Left lung (tissue), 10 donors: ENCODE data around the gene ADGRG3. TPM values are rescaled to one million over a fixed set of nuclear protein-coding genes. Genes with fewer than 3 reads are reported as not detected.
A peak's percentile ranks its signal among the peaks of the same experiment; 100 is the strongest.
"Not testable (repeated sequence)": the region's sequence is repeated elsewhere in the genome, so short reads cannot be mapped to it uniquely, and the experiment has no call there.

Source experiments
- ATAC-seq: fragments of 200-7000 bp; cut with Tn5 transposase; one replicate; pipeline ENCODE4 v1.9.1; 2020; ENCODE audit warnings: moderate library complexity
- DNase-seq, 4 donors: peaks; one replicate each; pipeline ENCODE4 v3.0.0-alpha.2; 2013 to 2020
- H3K27ac ChIP-seq, 2 donors: fragments of 200-600 bp; sonication (generic) in 1 of 2; one replicate each; pipeline versions ENCODE4 v1.5.0 to v1.8.0; 2020 to 2021
- H3K27me3 ChIP-seq, 2 donors: fragments of 200-600 bp; sonication (generic) in 1 of 2; one replicate each; pipeline versions ENCODE4 v1.5.0 to v1.8.0; 2020 to 2021
- H3K36me3 ChIP-seq, 2 donors: fragments of 200-600 bp; sonication (generic) in 1 of 2; one replicate each; pipeline versions ENCODE4 v1.5.0 to v1.8.0; 2020 to 2021
- H3K4me1 ChIP-seq, 2 donors: fragments of 200-600 bp; one replicate each; pipeline ENCODE4 v1.8.0; 2021
- H3K4me3 ChIP-seq, 2 donors: fragments of 200-600 bp; sonication (generic) in 1 of 2; one replicate each; pipeline versions ENCODE4 v1.5.0 to v1.8.0; 2020 to 2021; ENCODE audit warnings: mild to moderate bottlenecking in 1 of 2
- H3K9me3 ChIP-seq, 2 donors: fragments of 200-600 bp; sonication (generic) in 1 of 2; one replicate each; pipeline versions ENCODE4 v1.5.0 to v1.8.0; 2020 to 2021
- intact Hi-C, 2 donors: fragments of 100-400 bp; cut with DNase I; formaldehyde crosslinking; loops; one replicate each; pipeline versions ENCODE4 v1.11.2 to v1.14.2; 2022
- polyA plus RNA-seq, 6 donors: library from polyadenylated mRNA; unstranded; fragments of 120-200 nt; gene quantifications; one replicate each; pipeline ENCODE4 v1.2.1, GENCODE V29; 2013; ENCODE audit not compliant: insufficient read length in 6 of 6
- total RNA-seq, 2 donors: library from RNA; stranded (reverse); fragmentation: NEBNext Ultra II Directional; extraction: Animal tissue kit (Norgen Biotek cat#: 25700); gene quantifications; one replicate each; pipeline ENCODE4 v1.2.1, GENCODE V29; 2021
- TF ChIP-seq, protein P1 (sequence below), 2 donors: fragments of 200-600 bp; sonication (generic) in 1 of 2; IDR thresholded peaks; one replicate each; pipeline versions ENCODE4 v1.5.0 to v1.8.0; 2021; ENCODE audit warnings: antibody characterized with exemption in 2 of 2
- donor health status: DM: no; HTN: yes; CAD: no.
- donor health status: DM: no; HTN: no; CAD: no.

The ADGRG3 gene
- total and polyA plus RNA-seq, 8 donors = 0.70 to 29.8 (median 1.1) TPM

DNA sequence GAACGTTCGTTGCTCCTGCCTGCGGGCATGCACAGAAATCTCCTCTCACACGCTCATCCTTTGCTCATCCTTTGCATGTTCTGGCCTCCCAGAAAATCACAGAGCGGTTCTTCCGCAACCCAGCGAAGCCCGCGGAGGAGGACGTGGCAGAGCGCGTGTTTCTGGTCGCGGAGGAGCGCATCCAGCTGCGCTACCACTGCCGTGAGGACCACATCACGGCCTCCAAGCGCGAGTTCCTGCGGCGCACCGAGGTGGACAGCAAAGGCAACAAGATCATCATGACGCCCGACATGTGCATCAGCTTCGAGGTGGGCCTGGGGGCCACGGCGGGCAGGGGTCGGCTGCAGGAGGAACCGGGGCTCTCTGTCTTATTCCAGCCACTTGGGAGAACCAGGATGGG lies 57.9 kb downstream of the ADGRG3 start:
- intact Hi-C loops = loop anchor here in 1 of 2 donors (10.0 kb wide), 1 partner anchor 151 kb away; no protein-coding TSS in a partner anchor

DNA sequence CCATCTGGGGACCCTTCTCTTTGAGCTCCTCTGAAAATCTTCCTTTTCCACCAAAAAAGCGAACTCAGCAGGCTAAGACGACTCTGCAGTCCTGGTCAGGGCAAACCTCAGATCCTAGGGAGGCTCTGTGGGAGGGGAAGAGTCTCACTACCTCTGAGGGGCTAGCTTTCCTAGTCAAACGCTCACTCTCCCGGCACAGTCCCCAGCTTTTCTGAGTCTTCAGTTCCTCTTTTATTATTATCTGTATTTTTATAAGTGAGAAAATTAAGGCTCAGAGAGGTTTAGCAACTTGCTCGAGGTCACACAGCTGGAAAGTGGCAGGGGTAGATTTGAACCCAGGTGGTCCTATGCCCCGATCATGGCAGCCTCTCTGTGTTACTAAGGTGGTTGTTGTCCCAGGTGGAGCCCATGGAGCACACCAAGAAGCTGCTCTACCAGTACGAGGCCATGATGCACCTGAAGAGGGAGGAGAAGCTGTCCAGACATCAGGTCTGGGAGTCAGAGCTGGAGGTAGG lies 58.4 kb downstream of the ADGRG3 start:
- Histone ChIP-seq H3K4me3 (no peak overlapping the region), H3K4me1 (no peaks in the 10 kb centered on the region), H3K36me3 (no peaks in the 10 kb centered on the region), H3K9me3 (no peaks in the 10 kb centered on the region), H3K27me3 (no peaks in the 10 kb centered on the region), H3K27ac (no peak overlapping the region)
- DNase-seq (no peak), ATAC-seq (no peak)
- TF ChIP-seq, protein P1, sequence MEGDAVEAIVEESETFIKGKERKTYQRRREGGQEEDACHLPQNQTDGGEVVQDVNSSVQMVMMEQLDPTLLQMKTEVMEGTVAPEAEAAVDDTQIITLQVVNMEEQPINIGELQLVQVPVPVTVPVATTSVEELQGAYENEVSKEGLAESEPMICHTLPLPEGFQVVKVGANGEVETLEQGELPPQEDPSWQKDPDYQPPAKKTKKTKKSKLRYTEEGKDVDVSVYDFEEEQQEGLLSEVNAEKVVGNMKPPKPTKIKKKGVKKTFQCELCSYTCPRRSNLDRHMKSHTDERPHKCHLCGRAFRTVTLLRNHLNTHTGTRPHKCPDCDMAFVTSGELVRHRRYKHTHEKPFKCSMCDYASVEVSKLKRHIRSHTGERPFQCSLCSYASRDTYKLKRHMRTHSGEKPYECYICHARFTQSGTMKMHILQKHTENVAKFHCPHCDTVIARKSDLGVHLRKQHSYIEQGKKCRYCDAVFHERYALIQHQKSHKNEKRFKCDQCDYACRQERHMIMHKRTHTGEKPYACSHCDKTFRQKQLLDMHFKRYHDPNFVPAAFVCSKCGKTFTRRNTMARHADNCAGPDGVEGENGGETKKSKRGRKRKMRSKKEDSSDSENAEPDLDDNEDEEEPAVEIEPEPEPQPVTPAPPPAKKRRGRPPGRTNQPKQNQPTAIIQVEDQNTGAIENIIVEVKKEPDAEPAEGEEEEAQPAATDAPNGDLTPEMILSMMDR (IDR thresholded peaks at IDR 0.05) = no peak
- intact Hi-C loops = loop anchor here in 1 of 2 donors (10.0 kb wide), 1 partner anchor 152 kb away; no protein-coding TSS in a partner anchor

More for the DNA sequence above, 57.9 kb downstream of the ADGRG3 start:
- H3K36me3 ChIP-seq = no peaks in the 10 kb centered on the region
- H3K27ac ChIP-seq = no peak overlapping the region
- no peak for ATAC-seq
- H3K9me3 ChIP-seq = no peaks in the 10 kb centered on the region
- H3K27me3 ChIP-seq = no peaks in the 10 kb centered on the region
- H3K4me1 ChIP-seq = no peaks in the 10 kb centered on the region
- TF ChIP-seq, protein P1 (IDR thresholded peaks at IDR 0.05) = no peak
- DNase-seq = peak in 1 of 4 donors; percentile 70
- H3K4me3 ChIP-seq = no peak overlapping the region

DNA sequence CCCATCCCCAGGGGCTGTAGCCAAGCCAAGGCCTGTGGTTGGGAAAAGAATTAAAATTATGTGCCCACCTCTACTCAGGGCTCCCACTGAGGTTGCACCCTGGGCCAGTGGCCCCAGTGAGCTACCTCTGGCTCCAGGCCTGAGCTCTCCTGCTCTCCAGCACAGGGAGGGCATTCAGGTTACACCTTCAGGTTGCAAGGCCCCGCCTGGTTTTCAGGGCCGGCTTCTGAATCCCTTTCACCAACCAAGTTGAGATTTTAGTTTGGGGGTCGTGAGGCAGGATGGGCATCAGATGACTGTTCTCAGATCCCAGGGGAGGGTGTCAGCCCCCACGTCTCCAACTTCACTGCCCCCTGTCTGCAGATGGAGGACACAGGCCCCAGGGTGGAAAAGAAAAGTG lies 59.5 kb downstream of the ADGRG3 start:
- ATAC-seq (no peak), DNase-seq (peak in 1 of 4 donors; percentile 34)
- TF ChIP-seq, protein P1 (IDR thresholded peaks at IDR 0.05) = no peak
- no peak overlapping the region for H3K27ac ChIP-seq
- no peaks in the 10 kb centered on the region for H3K4me1 ChIP-seq
- no peaks in the 10 kb centered on the region for H3K9me3 ChIP-seq
- no peak overlapping the region for H3K4me3 ChIP-seq
- intact Hi-C loops = loop anchor here in 1 of 2 donors (10.0 kb wide), 1 partner anchor 153 kb away; no protein-coding TSS in a partner anchor
- H3K27me3 ChIP-seq = no peaks in the 10 kb centered on the region
- H3K36me3 ChIP-seq = no peaks in the 10 kb centered on the region

DNA sequence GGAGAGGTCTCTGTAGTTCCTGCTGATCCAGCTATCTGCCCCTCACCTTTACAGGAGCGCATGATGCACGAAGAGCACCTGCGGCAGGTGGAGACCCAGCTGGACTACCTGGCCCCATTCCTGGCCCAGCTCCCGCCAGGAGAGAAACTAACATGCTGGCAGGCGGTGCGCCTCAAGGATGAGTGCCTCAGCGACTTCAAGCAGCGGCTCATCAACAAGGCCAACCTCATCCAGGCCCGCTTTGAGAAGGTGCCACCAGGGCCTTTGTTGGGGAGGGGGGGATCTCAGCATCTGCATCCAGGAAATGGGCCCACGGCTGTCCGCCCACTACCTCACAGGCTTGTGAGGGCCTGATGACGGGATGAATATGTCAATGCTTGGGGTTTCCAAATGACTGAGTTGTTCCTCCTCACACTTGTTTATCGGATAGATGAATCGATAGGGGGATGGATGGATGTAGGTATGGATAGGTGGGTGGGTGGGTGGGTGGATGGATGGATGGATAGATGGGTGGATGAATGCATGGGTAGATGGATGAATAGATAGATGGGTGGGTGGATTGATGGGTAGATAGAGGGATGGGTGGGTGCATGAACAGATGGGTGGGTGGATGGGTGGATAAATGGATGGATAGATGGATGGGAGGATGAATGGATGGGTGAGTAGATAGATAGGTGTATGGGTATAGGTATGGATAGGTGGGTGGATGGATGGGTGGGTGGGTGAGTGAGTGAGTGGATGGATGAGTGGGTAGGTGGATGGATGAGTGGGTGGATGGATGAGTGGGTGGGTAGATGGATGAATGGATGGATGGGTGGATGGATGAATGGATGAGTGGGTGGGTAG lies 60.5 kb downstream of the ADGRG3 start:
- no peak overlapping the region for H3K27ac ChIP-seq
- intact Hi-C loops = loop anchor here in 1 of 2 donors (10.0 kb wide), 1 partner anchor 154 kb away; no protein-coding TSS in a partner anchor
- DNase-seq (peak in 1 of 4 donors; percentile 58), ATAC-seq (no peak)
- H3K27me3 ChIP-seq = no peaks in the 10 kb centered on the region
- TF ChIP-seq, protein P1 (IDR thresholded peaks at IDR 0.05) = no peak
- no peaks in the 10 kb centered on the region for H3K4me1 ChIP-seq
- H3K9me3 ChIP-seq = no peaks in the 10 kb centered on the region
- no peaks in the 10 kb centered on the region for H3K36me3 ChIP-seq
- H3K4me3 ChIP-seq = no peak overlapping the region

DNA sequence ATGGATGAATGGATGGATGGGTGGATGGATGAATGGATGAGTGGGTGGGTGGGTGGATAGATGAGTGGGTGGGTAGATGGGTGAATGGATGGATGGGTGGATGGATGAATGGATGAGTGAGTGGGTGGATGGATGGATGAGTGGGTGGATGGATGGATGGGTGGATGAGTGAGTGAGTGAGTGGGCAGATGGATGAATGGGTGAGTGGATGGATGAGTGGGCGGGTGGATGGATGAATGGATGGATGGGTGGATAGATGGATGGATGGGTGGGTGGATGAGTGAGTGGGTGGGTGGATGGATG lies 61.0 kb downstream of the ADGRG3 start:
- intact Hi-C loops = loop anchor here in 1 of 2 donors (10.0 kb wide), 1 partner anchor 154 kb away; no protein-coding TSS in a partner anchor
- H3K9me3 ChIP-seq = no peaks in the 10 kb centered on the region
- ATAC-seq (no peak), DNase-seq (no peak)
- no peak overlapping the region for H3K4me3 ChIP-seq
- TF ChIP-seq, protein P1 (IDR thresholded peaks at IDR 0.05) = no peak
- H3K27ac ChIP-seq = no peak overlapping the region
- H3K4me1 ChIP-seq = peaks cover 0 to 3% of the 10 kb centered on the region in 2 donors
- H3K27me3 ChIP-seq = no peaks in the 10 kb centered on the region
- no peaks in the 10 kb centered on the region for H3K36me3 ChIP-seq

DNA sequence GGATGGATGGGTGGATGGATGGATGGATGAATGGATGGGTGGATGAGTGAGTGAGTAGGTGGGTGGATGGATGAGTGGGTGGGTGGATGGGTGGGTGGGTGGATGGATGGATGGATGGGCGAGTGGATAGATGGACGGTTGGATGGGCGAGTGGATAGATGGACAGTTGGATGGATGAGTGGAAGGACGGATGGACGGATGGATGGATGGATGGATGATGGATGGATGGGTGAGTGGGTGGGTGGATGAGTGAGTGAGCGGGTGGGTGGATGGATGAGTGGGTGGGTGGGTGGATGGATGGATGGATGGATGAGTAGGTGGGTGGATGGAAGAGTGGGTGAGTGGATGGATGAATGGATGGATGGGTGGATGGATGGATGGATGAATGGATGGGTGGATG lies 61.7 kb downstream of the ADGRG3 start:
- not testable (repeated sequence) for DNase-seq, H3K9me3 ChIP-seq, H3K27ac ChIP-seq, H3K27me3 ChIP-seq, H3K36me3 ChIP-seq, H3K4me3 ChIP-seq, H3K4me1 ChIP-seq, ATAC-seq
- intact Hi-C loops = loop anchor here in 1 of 2 donors (10.0 kb wide), 1 partner anchor 155 kb away; no protein-coding TSS in a partner anchor
